Measurements from ENCODE around the gene LENEP. TPM values are rescaled to one million over a fixed set of nuclear protein-coding genes. Genes with fewer than 3 reads are reported as not detected.

The LENEP gene
- polyA plus RNA-seq, 1 donor: 0.33 TPM

DNA sequence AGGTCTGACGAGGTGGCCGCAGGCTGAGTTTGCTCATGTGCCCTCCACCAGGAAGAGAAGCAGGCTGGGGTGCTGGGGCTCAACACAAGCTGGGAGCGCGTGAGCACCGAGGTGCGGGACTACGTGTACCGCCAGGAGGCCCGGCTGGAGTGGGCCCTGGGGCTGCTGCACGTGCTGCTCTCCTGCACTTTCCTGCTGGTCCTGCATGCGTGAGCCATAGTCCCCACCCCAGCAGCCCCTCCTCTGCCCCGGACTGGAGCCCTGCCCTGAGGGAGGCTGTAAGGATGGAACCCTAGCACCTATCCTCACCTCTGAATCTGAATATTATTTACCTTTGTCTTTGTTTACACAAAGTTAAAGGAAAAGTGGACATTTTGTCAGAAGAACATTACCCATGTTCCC lies 49.9 kb downstream of the LENEP start:
- no peaks in the 10 kb centered on the region for H3K27me3 ChIP-seq (ENCODE audit: control insufficient read depth, insufficient read depth, low read length)
- no peaks in the 10 kb centered on the region for H3K9me3 ChIP-seq (ENCODE audit: control insufficient read depth, low read depth, low read length)
- DNase-seq: peak; percentile 74 to 88
- no CpG with 5 or more reads among the region's 12 CpGs for WGBS (ENCODE audit: insufficient coverage, low lambda C conversion rate)
- no peaks in the 10 kb centered on the region for H3K36me3 ChIP-seq (ENCODE audit: control insufficient read depth, insufficient read depth, low read length)
- peak overlapping the region; percentile 95 for H3K27ac ChIP-seq (ENCODE audit: low read length)
- no peak overlapping the region for H3K4me3 ChIP-seq (ENCODE audit: low read length)
- H3K4me1 ChIP-seq (ENCODE audit: control insufficient read depth, insufficient read depth, low read length): peaks cover 28% of the 10 kb centered on the region

DNA sequence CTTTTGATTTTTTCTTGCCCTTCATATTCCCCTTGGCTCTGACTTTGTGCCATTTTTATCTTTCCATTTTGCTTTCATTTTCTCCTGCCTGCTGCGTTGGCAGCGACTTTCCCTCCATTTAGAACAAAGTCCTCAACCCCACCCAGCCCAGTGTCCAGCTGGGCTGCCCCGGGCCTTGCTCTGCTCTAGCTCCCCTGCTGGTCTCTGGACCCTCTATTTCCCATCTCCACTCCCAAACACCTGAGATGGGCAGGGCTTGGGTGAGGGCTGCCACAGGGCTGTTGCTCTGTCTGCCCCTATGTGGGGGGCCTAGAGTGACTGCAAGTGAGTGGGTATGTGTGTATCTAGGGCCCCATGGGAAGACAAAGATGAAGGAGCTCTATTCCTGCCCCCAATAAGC lies 50.4 kb downstream of the LENEP start:
- Histone ChIP-seq H3K27me3 (ENCODE audit: control insufficient read depth, insufficient read depth, low read length) (no peaks in the 10 kb centered on the region), H3K9me3 (ENCODE audit: control insufficient read depth, low read depth, low read length) (no peaks in the 10 kb centered on the region), H3K4me3 (ENCODE audit: low read length) (no peak overlapping the region), H3K4me1 (ENCODE audit: control insufficient read depth, insufficient read depth, low read length) (peaks cover 29% of the 10 kb centered on the region), H3K27ac (ENCODE audit: low read length) (peak overlapping the region; percentile 95), H3K36me3 (ENCODE audit: control insufficient read depth, insufficient read depth, low read length) (no peaks in the 10 kb centered on the region)
- DNase-seq: peak; percentile 81 to 89
- WGBS (ENCODE audit: insufficient coverage, low lambda C conversion rate): no CpG with 5 or more reads among the region's 3 CpGs

Other genes with a start within 250 kb of the LENEP start
- gene KCNN3, start 123.3 kb upstream of the LENEP start, polyA plus RNA-seq: 4.7 TPM
- 40.4 TPM for gene PMVK, start 56.9 kb upstream of the LENEP start, polyA plus RNA-seq
- gene PBXIP1, start 37.5 kb upstream of the LENEP start, polyA plus RNA-seq: 78.8 TPM
- gene PYGO2, start 31.8 kb upstream of the LENEP start, polyA plus RNA-seq: 32.0 TPM
- gene SHC1, start 22.8 kb upstream of the LENEP start, polyA plus RNA-seq: 76.4 TPM
- gene CKS1B, start 18.9 kb upstream of the LENEP start, polyA plus RNA-seq: 65.6 TPM
- gene FLAD1, start 10.2 kb upstream of the LENEP start, polyA plus RNA-seq: 28.0 TPM
- 45.1 TPM for gene ZBTB7B, start 9.2 kb downstream of the LENEP start, polyA plus RNA-seq
- 4.1 TPM for gene DCST2, start 40.2 kb downstream of the LENEP start, polyA plus RNA-seq
- 0.88 TPM for gene DCST1, start 40.2 kb downstream of the LENEP start, polyA plus RNA-seq
- gene ADAM15, start 57.7 kb downstream of the LENEP start, polyA plus RNA-seq: 38.6 TPM
- 36.0 TPM for gene EFNA4, start 70.2 kb downstream of the LENEP start, polyA plus RNA-seq
- 9.6 TPM for gene EFNA3, start 85.3 kb downstream of the LENEP start, polyA plus RNA-seq
- gene EFNA1, start 134.3 kb downstream of the LENEP start, polyA plus RNA-seq: 96.1 TPM
- 57.4 TPM for gene SLC50A1, start 142.3 kb downstream of the LENEP start, polyA plus RNA-seq
- gene DPM3, start 146.9 kb downstream of the LENEP start, polyA plus RNA-seq: 59.1 TPM
- 142 TPM for gene KRTCAP2, start 179.7 kb downstream of the LENEP start, polyA plus RNA-seq
- gene TRIM46, start 180.3 kb downstream of the LENEP start, polyA plus RNA-seq: 2.9 TPM
- gene THBS3, start 214.3 kb downstream of the LENEP start, polyA plus RNA-seq: 40.9 TPM
- 38.6 TPM for gene MTX1, start 215.1 kb downstream of the LENEP start, polyA plus RNA-seq